HEK293 (cell line): ENCODE measurements around the gene ATF1.

ENCODE experiments used
- CTCF ChIA-PET: fragments of 350-600 bp; formaldehyde crosslinking; extraction: SDS; loops from one replicate; lab custom pipeline; 2021; ENCODE audit warnings: antibody characterized with exemption; lab: Yijun Ruan, JAX
- POLR2A ChIA-PET: fragments of 300-600 bp; formaldehyde crosslinking; extraction: SDS; loops from one replicate; lab custom pipeline; 2020; ENCODE audit warnings: antibody characterized with exemption, inconsistent platforms; lab: Yijun Ruan, JAX
- H3K27ac ChIP-seq: fragments of 200-500 bp; sonication (Bioruptor generic); 2 replicates; pipeline ENCODE4 v1.5.1; 2014; ENCODE audit warnings: low read depth, low read length, control low read depth, inconsistent platforms; ENCODE audit errors: extremely low read depth
- H3K36me3 ChIP-seq, 2 experiments: fragments of 200-500 bp in 1 of 2; sonication (Bioruptor generic) in 1 of 2; 1 replicate in 1 of 2; 2 replicates in 1 of 2; pipeline ENCODE4 v1.5.1; 2014 to 2017; ENCODE audit warnings: inconsistent platforms in 2 of 2, low read length in 2 of 2; ENCODE audit not compliant: control insufficient read depth in 2 of 2, insufficient read depth in 1 of 2
- H3K4me1 ChIP-seq: fragments of 200-500 bp; sonication (Bioruptor generic); 2 replicates; pipeline ENCODE4 v1.5.1; 2014; ENCODE audit warnings: mild to moderate bottlenecking, low read length, inconsistent platforms; ENCODE audit not compliant: control insufficient read depth, insufficient read depth
- H3K4me3 ChIP-seq: 2 replicates; pipeline ENCODE4 v1.5.1; 2011; ENCODE audit warnings: low read depth, mild to moderate bottlenecking, control low read depth, low read length, moderate library complexity
- H3K9me3 ChIP-seq: fragments of 200-500 bp; sonication (Bioruptor generic); 2 replicates; pipeline ENCODE4 v1.5.1; 2014; ENCODE audit warnings: low read depth, low read length, inconsistent platforms; ENCODE audit not compliant: control insufficient read depth, insufficient read depth
- FEZF1 ChIP-seq: fragments of 450-650 bp; formaldehyde crosslinking; IDR thresholded peaks from 2 replicates; pipeline ENCODE4 v1.5.1; 2016; ENCODE audit warnings: missing biosample characterization, missing genetic modification characterization
- GLI4 ChIP-seq: fragments of 450-650 bp; formaldehyde crosslinking; IDR thresholded peaks from 2 replicates; pipeline ENCODE4 v1.5.1; 2016; ENCODE audit warnings: missing biosample characterization, missing genetic modification characterization
- INSM2 ChIP-seq: fragments of 450-650 bp; formaldehyde crosslinking; IDR thresholded peaks from 2 replicates; pipeline ENCODE4 v1.5.1; 2016; ENCODE audit warnings: missing biosample characterization, missing genetic modification characterization
- KLF8 ChIP-seq: fragments of 450-650 bp; formaldehyde crosslinking; IDR thresholded peaks from 2 replicates; pipeline ENCODE4 v1.5.1; 2016; ENCODE audit warnings: missing biosample characterization, missing genetic modification characterization
- MEIS1 ChIP-seq: sonication (generic); formaldehyde crosslinking; IDR thresholded peaks from 2 replicates; pipeline ENCODE4 v1.8.1; 2022; ENCODE audit warnings: missing genetic modification reagents, mild to moderate bottlenecking, borderline replicate concordance
- PATZ1 ChIP-seq: fragments of 450-650 bp; formaldehyde crosslinking; IDR thresholded peaks from 2 replicates; pipeline ENCODE4 v1.5.1; 2016; ENCODE audit warnings: missing biosample characterization, missing genetic modification characterization
- PRDM1 ChIP-seq: fragments of 450-650 bp; formaldehyde crosslinking; IDR thresholded peaks from 2 replicates; pipeline ENCODE4; 2016; ENCODE audit warnings: missing biosample characterization, missing genetic modification characterization
- RBAK ChIP-seq: fragments of 450-650 bp; formaldehyde crosslinking; IDR thresholded peaks from 2 replicates; pipeline ENCODE4 v1.5.1; 2016; ENCODE audit warnings: missing biosample characterization, missing genetic modification characterization
- ZBTB17 ChIP-seq: fragments of 450-650 bp; formaldehyde crosslinking; IDR thresholded peaks from 2 replicates; pipeline ENCODE4 v1.5.1; 2016; ENCODE audit warnings: missing biosample characterization, missing genetic modification characterization
- ZFP37 ChIP-seq: fragments of 450-650 bp; formaldehyde crosslinking; IDR thresholded peaks from 2 replicates; pipeline ENCODE4 v1.5.1; 2016; ENCODE audit warnings: missing biosample characterization, missing genetic modification characterization
- ZNF146 ChIP-seq: fragments of 450-650 bp; formaldehyde crosslinking; IDR thresholded peaks from 2 replicates; pipeline ENCODE4 v1.5.1; 2016; ENCODE audit warnings: missing biosample characterization, missing genetic modification characterization
- ZNF16 ChIP-seq: fragments of 450-650 bp; formaldehyde crosslinking; IDR thresholded peaks from 2 replicates; pipeline ENCODE4 v1.5.1; 2016; ENCODE audit warnings: low read depth, missing biosample characterization, missing genetic modification characterization
- ZNF184 ChIP-seq: fragments of 450-650 bp; IDR thresholded peaks from 2 replicates; pipeline ENCODE4 v1.5.1; 2018; ENCODE audit warnings: missing biosample characterization, mild to moderate bottlenecking, missing genetic modification characterization
- ZNF211 ChIP-seq: fragments of 450-650 bp; formaldehyde crosslinking; IDR thresholded peaks from 2 replicates; pipeline ENCODE4 v1.5.1; 2016; ENCODE audit warnings: low read depth, missing biosample characterization, missing genetic modification characterization
- ZNF501 ChIP-seq: fragments of 450-650 bp; formaldehyde crosslinking; IDR thresholded peaks from 2 replicates; pipeline ENCODE4 v1.5.1; 2016; ENCODE audit warnings: missing biosample characterization, missing genetic modification characterization
- ZNF658 ChIP-seq: fragments of 450-650 bp; formaldehyde crosslinking; IDR thresholded peaks from 2 replicates; pipeline ENCODE4; 2016; ENCODE audit warnings: missing biosample characterization, missing genetic modification characterization
- ZNF664 ChIP-seq: fragments of 450-650 bp; formaldehyde crosslinking; IDR thresholded peaks from 2 replicates; pipeline ENCODE4 v1.5.1; 2016; ENCODE audit warnings: missing biosample characterization, missing genetic modification characterization
- ZNF768 ChIP-seq: fragments of 450-650 bp; formaldehyde crosslinking; IDR thresholded peaks from 2 replicates; pipeline ENCODE4 v1.5.1; 2018; ENCODE audit warnings: missing biosample characterization, mild to moderate bottlenecking, missing genetic modification characterization
- ZNF830 ChIP-seq: fragments of 450-650 bp; IDR thresholded peaks from 2 replicates; pipeline ENCODE4 v1.5.0; 2018; ENCODE audit warnings: missing biosample characterization, missing genetic modification characterization, low read depth, mild to moderate bottlenecking, moderate library complexity
- TF ChIP-seq, protein P1 (sequence below): fragments of 450-650 bp; formaldehyde crosslinking; IDR thresholded peaks from 2 replicates; pipeline ENCODE4 v1.5.1; 2017; ENCODE audit warnings: missing biosample characterization, missing genetic modification characterization
- TF ChIP-seq, protein P2 (sequence below): fragments of 450-650 bp; formaldehyde crosslinking; optimal IDR thresholded peaks from 2 replicates; pipeline ENCODE3; 2016; ENCODE audit warnings: missing biosample characterization, mild to moderate bottlenecking, missing genetic modification characterization

Gene ATF1

DNA sequence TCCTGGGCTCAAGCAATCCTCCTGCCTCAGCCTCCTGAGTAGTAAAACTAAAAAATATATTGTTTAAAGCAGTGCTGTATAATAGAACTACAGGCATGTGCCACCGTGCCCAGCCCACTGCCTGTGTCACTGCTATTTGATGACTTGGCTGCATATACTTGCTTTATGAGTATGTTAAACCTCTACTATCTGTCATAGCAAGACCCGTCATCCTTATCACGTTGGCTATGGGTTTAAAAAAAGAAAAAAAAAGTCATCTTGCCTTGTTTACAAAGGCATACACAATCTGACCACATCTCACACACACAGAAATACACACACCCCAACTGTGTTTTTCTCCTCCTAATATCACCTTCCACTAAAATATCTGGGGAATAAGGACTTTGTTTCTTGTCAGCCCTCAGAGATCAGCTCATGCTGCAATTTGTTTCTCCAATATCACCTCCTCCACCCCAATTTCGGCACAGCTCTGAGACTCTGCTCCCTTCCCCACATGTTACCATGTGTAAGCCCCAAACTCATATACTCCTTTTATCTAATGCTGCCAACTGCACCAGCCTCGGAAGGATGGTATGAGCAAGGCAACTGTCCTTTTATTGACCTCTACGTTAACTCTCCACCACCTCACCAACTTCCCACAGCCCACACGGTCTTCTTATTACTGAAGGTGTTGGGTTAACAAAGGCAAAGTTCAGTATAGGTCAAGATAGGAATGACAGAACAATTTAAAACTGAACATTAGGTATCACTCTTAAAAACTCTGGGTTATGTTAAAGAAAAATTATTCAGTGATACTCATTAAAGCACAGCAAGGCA is 78.0 kb downstream of the ATF1 start:
- CTCF ChIA-PET: no interaction called here
- no peaks in the 10 kb centered on the region for H3K4me1 ChIP-seq
- no peak overlapping the region for H3K4me3 ChIP-seq
- no peaks in the 10 kb centered on the region for H3K36me3 ChIP-seq
- TF ChIP-seq ZNF501 (tag by site-specific recombination): no peak
- no peak for TF ChIP-seq ZNF211 (tag by site-specific recombination)
- POLR2A ChIA-PET: no interaction called here
- no peaks in the 10 kb centered on the region for H3K9me3 ChIP-seq
- H3K27ac ChIP-seq: no peak overlapping the region

- no peaks in the 10 kb centered on the region for H3K9me3 ChIP-seq
- H3K27ac ChIP-seq: no peak within 1 kb of the TSS
- POLR2A ChIA-PET: no interaction called here
- TF ChIP-seq RBAK (no peak), ZNF16 (tag by site-specific recombination) (no peak), ZNF768 (tag by site-specific recombination) (no peak), ZNF830 (no peak), ZFP37 (tag by site-specific recombination) (no peak), ZNF184 (tag by site-specific recombination) (no peak), FEZF1 (tag by site-specific recombination) (no peak), PATZ1 (tag by site-specific recombination) (no peak)
- H3K36me3 ChIP-seq: no peaks in the 10 kb centered on the region
- H3K4me3 ChIP-seq: no peak within 1 kb of the TSS
- CTCF ChIA-PET: interaction anchor here (0.7 kb wide), 1 partner anchor 12 kb away, joined by 3 read pairs; no protein-coding TSS in a partner anchor
- no peaks in the 10 kb centered on the region for H3K4me1 ChIP-seq
These were observed 79.0 kb downstream of the ATF1 start, which contains the start of gene TMPRSS12 for GRCh38 chr12:50842637-50843493. Gene TMPRSS12 (plus strand): TSS chr12:50842926. CDS start chr12:50842965, 39 bp downstream.

DNA sequence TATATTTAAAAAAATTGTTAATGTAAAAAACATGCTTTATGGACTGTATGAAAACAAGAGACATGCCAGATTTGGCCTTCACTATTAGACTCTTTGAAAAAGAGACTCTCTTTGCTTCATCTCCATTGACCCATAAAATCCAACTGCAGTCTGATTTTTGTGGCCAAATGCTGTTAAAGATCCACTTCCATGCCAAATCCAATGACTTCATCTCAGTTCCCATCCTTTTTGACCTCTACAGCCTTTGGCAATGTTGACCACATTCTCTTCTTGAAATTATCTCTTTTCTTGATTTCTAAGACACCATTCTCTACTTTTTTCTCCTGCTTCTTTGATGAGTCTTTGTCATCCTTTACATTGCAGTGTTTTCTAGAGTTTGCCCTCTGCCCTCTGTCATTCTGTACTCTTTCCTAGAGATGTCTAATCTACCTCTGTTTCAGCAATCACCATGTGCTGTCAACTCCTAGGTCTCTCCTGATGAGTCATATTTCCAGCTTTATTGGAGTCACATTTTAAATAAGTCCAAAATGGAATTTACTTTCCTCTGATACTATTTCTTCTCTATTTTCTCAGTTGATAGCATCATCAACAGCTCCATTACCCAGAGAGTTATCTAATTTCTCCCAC is 81.2 kb downstream of the ATF1 start:
- Histone ChIP-seq H3K4me1 (no peaks in the 10 kb centered on the region), H3K4me3 (no peak overlapping the region), H3K27ac (no peak overlapping the region), H3K36me3 (no peaks in the 10 kb centered on the region), H3K9me3 (no peaks in the 10 kb centered on the region)
- ChIA-PET CTCF (interaction anchor here (1.1 to 1.6 kb wide), 4 partner anchors 8 to 35 kb away, joined by 3 to 7 read pairs (median 3); no protein-coding TSS in a partner anchor), POLR2A (no interaction called here)
- TF ChIP-seq PRDM1 (tag by site-specific recombination) (0 out of 2 replicates have a peak, but pooled peaks have one; percentile 34), KLF8 (tag by site-specific recombination) (no peak), GLI4 (no peak), MEIS1 (CRISPR knock-in tag) (no peak), INSM2 (tag by site-specific recombination) (no peak), ZNF658 (tag by site-specific recombination) (no peak), ZNF146 (no peak), ZBTB17 (tag by site-specific recombination) (peak; percentile 40), ZNF664 (no peak)
- TF ChIP-seq, protein P1, sequence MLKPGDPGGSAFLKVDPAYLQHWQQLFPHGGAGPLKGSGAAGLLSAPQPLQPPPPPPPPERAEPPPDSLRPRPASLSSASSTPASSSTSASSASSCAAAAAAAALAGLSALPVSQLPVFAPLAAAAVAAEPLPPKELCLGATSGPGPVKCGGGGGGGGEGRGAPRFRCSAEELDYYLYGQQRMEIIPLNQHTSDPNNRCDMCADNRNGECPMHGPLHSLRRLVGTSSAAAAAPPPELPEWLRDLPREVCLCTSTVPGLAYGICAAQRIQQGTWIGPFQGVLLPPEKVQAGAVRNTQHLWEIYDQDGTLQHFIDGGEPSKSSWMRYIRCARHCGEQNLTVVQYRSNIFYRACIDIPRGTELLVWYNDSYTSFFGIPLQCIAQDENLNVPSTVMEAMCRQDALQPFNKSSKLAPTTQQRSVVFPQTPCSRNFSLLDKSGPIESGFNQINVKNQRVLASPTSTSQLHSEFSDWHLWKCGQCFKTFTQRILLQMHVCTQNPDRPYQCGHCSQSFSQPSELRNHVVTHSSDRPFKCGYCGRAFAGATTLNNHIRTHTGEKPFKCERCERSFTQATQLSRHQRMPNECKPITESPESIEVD: peak; percentile 34; the same call in 1 of the 2 replicates
- TF ChIP-seq, protein P2, sequence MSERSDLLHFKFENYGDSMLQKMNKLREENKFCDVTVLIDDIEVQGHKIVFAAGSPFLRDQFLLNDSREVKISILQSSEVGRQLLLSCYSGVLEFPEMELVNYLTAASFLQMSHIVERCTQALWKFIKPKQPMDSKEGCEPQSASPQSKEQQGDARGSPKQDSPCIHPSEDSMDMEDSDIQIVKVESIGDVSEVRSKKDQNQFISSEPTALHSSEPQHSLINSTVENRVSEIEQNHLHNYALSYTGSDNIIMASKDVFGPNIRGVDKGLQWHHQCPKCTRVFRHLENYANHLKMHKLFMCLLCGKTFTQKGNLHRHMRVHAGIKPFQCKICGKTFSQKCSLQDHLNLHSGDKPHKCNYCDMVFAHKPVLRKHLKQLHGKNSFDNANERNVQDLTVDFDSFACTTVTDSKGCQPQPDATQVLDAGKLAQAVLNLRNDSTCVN (tag by site-specific recombination): no peak
